HG02610 (cell line): Measurements from ENCODE around the gene MRPL21.

Experiments used
- ATAC-seq: cut with Tn5 transposase; IDR thresholded peaks from one replicate; pipeline ENCODE4 v1.9.1; 2021; ENCODE audit warnings: mild to moderate bottlenecking, moderate library complexity; ENCODE audit not compliant: unreplicated experiment

MRPL21 gene

DNA sequence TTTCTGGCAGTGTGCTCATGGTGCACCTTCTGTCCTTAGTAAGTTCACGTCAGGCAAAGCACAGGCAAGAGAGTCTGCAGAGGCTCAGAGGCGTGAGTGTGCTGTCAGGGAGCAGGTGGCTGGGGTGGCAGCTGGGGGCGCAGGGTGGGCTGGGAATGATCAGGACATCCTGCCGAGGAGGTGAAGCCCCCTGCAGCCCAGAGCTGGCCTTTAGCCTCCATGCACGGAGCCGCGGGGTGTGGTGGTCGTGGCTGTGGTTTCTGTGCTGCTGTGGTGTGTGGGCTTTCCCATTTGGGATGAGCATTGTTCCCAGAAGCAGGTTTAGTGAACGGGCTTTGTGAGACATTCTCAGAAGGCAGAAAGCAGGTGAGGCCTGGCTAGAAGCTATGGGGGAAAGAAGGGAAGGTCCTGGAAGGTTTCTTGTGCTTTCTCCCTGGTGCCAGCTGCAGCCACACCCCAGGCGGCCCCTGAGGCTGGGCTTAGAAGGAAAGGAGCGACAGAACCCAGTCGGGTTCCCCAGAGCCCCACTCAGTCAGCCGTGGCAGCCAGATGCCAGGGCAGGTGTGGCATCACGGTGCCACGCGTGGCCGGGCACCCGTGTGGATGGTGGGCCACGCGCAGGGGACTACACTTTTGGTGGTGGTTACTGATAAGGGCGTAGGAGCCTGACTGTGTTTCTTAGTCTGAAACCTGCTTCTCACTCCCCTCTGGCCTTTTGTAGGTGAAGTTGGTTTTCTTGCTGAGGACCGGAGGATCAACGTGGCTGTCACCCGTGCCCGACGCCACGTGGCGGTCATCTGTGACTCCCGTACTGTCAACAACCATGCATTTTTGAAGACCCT is 32.1 kb upstream of the MRPL21 start:
- no peak for ATAC-seq

DNA sequence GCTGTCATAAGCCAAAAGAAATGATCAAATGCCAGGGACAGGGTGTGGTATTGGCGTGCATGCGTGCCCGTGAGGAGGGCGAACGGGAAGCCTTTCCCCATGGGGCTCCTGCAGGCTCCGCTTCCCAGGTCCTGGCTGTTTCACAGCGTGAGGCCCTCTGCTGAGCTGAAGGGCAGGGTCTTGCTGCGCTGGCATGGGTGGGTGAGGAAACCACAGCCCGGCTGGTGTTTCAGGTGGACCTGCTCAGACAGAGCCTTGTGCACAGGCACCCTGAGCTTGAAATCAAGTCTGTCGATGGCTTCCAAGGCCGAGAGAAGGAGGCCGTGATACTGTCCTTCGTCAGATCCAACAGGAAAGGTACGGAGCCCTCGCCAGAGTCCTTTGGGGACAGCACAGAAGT is 31.4 kb upstream of the MRPL21 start:
- no peak for ATAC-seq

DNA sequence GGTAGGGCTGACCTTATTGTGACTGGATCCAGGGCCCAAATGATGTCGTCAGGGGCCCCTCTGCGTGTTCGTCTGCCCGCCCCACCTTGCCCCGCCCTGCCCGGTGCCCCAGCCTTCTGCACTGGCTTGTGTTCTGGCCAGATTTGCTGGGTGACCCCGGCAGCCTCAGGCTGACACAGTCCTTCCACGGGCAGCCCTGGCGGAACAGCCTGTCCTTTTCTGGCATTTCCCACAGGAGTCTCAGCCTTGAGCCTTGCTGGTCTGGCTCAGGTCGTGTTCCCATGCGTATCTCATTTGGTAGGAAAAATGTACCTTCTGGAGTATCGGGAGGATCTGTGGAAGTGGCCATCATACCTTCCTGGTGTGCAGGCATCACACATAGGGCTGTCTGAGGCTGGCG is 31.0 kb upstream of the MRPL21 start:
- no peak for ATAC-seq

DNA sequence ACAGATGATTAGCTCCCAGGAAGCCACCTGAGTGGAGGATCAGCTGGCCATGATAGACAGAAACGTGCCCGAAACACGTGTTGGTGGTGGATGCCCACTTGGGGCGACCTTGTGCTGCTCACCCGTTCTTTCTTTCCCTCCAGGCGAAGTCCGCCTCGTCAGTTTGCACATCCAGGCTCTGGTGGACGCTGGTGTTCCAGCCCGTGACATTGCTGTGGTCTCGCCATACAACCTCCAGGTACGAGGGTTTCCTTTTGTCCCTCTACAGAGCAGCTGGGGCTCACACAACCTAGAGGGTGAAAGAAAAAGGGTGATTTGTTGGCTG is 30.7 kb upstream of the MRPL21 start:
- no peak for ATAC-seq

DNA sequence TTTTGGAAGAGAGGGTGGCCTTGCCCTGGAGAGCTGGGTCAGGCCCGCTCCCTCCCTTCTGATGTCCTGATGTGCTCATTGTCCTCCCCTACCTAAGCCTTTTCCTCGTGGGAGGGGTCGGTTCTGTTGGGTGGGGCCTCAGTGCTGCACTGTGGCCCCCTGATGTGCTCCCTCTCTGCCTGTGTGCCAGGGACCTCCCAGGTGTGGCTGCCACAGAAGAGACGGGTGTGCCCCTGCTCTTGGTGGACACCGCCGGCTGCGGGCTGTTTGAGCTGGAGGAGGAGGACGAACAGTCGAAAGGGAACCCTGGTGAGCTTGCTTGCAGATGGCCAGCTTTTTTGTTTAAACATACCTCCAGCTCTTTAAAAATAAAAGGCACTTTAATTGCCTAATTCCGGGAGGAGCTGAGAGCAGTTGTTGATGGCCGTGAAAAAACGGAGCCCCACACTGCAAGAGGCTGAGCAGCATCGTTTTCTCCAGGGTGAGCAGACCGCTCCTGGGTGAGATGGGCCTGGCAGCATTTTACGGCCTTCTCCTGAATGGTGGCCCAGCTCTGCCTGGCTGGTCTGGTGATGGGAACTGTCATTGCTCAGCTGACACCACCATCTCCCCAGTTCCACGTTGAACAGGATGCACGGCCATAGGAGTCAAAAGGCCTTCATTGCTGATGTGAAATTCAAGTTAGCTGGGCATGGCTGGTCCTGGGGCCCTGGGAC is 30.1 kb upstream of the MRPL21 start:
- no peak for ATAC-seq

DNA sequence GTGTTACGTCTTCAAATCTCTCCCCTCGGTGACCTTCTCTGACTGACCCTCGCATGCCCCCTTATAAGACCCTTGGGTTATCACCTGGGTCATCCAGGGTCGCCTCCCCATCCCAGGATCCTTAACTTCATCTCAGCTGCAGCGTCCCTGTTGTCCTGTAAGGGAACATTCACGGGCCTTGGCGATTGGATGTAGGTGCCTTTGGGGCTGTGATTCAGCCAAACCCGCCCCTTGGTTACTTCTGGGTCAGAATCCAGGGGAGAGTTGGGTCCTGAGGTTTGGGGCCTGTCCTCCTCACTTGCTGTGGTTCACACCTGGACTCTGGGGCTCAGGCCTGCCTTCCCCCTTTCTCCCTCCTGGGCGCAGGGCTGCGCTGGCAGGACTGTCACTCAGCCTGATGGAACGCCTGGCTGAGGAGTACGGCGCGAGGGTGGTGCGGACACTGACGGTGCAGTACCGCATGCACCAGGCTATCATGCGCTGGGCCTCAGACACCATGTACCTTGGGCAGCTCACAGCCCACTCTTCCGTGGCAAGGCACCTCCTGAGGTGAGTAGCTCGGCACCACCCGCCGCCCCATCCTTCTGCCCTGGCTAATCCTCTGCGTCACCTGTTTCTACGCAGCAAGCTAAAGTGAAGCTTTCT is 29.4 kb upstream of the MRPL21 start:
- ATAC-seq = no peak

DNA sequence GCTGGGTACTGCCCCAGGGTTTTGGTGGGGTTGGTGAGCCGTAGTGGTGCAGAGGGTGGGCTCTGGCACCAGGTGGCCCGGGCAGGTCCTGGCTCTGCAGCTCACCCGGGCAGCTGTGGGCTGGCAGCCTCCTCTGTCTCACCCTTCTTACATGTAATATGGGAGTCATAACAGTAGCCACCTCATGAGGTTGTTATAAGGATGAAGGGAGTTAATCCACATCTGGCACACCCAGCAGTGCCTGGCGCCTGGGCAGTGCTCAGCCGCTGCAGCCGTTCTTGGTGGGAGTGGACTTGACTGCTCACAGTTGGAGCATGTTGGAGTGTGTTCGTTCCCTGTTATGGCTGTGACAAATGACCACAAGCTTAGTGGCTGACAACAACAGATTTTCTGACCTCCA is 28.7 kb upstream of the MRPL21 start:
- ATAC-seq = no peak

DNA sequence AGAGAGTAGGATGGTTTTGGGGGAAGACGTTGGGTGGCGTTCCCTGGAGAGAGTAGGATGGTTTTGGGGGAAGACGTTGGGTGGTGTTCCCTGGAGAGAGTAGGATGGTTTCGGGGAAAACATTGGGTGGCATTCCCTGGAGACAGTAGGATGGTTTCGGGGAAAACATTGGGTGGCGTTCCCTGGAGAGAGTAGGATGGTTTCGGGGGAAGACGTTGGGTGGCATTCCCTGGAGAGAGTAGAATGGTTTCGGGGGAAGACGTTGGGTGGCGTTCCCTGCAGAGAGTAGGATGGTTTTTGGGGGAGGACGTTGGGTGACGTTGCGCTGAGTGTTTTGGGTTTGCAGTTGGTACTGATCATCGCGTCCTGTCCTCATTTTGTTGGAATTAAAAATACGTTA is 28.3 kb upstream of the MRPL21 start:
- ATAC-seq = no peak

DNA sequence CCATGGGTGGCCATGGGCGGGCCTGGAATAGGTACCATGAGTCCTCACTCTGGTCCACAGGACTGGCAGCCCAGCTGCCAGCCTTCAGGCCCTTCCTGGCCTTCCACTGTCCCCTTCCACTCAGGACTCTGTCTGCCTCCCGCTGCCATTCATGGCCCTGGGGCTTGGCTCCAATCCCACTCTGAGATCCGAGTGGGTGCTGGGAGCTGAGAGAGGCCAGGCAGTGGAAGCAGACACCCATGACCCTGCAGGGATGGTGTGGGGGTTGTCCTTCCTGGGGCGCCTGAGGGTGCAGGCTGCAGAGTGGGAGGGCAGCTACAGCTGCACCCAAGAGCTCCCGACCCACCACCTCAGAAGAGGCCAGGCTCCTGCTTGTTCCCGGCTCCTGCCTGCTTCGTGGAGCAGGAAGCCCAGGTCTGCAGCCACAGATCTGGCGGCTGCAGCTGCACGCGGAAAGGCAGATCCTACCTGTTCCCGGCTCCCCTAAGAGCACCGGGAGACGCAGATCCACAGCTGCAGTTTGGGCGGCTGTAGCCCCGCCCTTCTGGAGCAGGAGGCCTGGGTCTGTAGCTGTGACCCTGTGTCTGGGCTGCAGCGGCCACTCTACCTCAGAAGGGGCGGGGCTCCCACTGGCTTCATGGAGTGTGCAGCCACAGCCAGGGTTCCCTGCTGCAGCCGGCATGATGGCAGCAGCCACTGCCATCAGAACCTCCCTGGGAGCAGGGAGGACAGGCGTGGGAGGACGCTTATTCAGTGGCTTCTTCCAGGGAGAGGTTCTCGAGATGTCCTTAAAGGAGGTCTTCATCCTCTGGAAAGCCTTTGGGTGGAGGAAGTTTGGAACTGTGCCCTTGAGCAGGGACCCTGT is 27.6 kb upstream of the MRPL21 start:
- no peak for ATAC-seq

DNA sequence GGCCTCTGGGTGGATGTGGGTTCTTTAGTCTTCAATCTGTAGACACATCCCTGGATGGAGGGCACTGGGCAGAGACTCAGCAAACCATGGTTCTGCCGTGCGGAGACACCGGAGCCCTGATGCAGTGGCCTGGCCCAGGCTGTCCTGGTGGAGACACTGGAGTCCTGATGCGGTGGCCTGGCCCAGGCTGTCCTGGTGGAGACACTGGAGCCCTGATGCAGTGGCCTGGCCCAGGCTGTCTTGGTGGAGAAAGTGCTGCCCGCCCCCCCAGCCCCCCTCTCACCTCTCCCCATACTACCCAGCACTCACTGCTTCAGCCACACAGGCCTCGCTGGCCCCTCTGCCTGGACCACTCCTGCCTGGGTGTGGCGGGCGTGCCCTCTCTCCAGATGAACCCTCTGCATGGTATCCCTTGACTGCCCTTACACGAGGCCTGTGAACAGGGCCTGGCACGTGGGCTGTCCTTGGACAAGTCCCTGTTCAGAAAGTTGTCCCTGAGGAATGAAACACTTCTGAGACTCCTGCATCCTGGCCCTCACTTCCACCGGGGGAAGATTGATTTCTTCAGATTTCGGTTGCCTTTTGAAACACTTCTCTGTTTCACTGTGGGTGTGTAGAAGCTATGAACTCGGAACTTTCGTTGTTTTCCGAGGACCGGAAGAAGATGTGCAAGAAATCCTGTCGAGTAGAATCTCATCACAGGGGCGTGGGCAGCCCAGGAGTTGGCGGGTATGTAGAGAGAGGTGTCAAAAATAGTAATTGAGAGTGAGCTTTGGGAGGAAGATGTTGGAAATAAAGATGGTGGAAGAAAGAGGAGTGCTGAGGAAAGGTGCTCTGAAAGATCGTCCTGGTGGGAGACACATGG is 26.3 kb upstream of the MRPL21 start:
- ATAC-seq = no peak

DNA sequence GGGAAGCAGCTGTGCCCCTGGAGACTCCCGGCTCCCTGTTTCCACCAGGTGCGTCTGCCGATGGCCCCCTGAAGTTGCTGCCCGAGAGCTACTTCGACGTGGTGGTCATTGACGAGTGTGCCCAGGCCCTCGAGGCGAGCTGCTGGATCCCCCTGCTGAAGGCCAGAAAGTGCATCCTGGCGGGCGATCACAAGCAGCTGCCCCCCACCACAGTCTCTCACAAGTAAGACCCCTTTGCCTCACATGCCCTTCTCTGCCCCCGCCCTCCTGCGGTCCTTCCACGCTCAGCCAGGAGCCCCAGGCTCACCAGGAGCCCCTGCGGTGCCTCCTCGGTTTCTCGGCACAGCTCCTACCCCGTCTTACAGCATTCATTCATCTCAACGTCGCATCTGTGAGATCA is 25.5 kb upstream of the MRPL21 start:
- ATAC-seq = no peak

DNA sequence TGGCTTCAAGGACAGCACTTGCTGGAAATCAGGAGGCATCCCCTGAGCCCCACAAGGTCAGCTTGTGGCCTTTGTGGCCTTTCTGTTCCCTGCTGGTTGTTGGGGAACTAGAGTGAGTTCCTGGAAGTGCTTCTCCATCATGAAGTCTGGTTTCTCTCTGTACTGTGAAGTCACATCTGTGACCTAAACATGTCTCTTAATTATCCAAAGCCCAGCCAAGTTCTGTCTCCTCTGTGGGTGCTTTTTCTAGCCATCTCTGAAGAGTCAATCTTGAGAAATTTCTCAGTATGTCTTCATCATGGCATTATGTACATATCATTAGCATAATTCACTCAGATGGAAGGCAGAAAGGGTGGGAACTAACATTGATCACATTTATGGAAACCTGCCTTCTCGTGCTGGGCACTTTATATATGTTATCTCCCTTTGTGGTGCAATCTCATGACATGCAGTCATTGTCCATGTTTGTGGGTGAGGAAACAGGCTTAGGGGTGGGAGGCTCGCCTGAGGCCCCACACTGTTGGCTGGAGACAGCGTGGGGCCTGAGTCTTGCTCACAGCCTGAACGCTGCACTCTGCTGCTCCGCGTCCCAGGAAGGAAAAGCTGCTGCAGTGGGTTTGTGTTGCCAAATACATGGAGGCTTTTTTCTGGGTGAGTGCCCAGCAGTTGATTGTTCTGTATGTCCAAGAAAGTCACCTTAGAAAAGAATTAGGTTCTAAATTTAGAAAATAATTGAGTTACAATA is 24.7 kb upstream of the MRPL21 start:
- no peak for ATAC-seq

DNA sequence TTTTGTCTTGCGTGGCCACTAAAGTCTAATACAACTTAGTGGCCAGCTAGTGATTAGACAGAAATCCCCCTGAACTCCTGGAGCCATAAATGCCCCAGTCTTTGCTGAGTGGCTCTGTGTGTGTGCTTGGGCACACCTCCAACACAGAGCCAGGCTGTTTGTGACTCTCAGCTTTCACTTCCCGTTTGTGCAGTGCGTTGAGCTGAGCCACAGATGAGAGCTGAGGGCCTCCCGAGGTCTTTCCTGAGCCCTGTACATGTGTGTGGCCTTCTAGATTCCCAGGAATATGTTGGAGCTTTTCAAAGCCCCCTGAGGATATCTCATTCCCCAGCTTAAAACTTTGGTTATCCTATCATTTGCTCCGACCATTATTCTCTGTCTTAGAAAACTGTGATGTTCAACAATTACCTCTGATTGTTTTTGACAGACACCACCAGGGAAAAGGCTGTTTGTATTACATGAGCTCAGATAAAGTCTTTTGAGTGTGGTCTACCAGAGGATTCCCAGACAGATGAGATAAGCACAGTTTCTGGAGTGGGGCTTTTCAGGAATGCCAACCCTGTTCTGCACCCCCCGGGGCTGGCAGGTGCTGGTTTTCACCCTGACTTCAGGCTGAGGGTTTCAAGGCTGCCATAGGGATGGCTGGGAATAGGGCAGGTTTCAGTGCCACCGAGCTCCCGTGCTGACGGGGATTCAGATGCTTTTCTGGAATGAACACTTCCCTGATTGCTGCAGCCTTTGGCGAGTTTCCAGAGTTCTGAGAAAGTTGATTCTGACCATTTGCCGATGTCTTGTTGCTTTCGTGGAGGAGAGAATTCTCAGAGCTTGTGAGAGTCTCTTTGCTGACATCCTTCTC is 23.9 kb upstream of the MRPL21 start:
- no peak for ATAC-seq

DNA sequence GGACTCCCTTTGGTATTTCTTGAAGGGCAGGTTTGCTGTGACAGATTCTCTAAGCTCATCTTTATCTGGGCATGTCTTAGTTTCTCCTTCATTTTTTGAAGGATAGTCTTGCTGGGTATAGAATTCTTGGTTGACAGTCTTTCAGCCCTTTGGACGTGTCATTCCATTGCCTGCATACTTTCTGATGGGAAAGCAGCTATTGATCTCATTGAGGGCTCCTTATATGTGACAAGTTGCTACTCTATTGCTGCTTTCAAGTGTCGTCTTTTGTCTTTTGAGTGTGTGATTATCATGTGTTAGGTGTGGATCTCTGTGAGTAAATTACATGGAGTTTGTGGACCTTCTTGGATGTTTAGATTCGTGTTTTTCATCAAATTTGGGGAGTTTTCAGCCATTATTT is 22.0 kb upstream of the MRPL21 start:
- ATAC-seq = no peak

DNA sequence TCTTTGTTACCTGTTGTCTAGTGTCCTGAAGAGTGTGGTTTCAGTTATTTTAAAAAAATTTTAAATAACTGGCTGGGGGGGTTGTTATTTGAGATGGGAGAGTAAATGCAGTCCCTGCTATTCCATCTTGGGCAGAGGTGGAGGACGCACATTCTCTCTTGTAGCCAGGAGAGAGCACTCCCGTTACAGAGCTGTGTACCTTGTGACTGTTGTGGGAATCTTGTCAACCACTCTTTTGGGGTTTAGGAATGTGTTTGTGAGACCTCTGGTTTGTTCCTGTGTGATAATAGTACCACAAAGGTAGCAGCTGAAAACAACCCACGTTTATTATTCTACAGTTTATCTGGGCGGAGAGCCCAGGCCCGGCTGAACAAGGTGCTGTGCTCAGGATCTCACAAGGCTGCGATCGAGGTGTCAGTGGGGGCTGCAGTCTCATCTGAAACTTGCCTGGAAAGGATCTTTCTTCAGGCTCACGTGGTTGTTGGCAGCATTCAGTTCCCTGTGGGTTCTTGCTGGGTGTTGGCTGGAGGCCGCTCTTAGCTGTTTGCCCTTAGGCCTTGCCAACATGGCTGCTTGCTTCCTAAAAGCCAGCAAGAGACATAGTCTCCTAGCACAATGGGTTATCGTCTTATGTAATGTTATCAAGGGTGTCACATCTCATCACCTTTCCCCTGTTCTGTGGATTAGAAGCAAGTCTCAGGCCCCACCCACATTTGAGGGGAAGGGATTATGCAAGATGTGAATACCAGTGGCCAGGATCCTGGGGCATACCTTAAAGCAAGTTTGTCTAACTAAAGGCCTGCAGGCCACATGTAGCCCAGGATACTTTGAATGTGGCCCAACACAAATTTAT is 20.7 kb upstream of the MRPL21 start:
- no peak for ATAC-seq

DNA sequence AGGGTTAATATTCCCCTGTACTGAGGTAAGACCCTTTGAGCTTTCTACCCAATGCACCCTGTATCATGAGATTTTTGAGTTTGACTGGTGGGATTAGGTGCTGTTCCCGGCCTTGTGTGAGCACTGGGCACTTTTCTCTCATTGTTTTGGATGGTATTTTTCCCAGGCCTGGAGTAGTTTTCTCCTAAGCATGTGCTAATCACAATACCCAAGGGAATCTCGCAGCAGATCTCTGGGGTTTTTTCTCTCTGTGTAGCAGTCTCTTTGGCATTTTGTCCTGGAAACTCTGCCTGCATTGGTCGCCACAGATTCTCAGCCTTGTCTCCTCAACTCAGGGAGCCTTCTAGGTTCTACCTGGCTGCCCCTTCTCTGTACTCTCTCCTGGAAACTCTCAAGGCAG is 20.0 kb upstream of the MRPL21 start:
- no peak for ATAC-seq

DNA sequence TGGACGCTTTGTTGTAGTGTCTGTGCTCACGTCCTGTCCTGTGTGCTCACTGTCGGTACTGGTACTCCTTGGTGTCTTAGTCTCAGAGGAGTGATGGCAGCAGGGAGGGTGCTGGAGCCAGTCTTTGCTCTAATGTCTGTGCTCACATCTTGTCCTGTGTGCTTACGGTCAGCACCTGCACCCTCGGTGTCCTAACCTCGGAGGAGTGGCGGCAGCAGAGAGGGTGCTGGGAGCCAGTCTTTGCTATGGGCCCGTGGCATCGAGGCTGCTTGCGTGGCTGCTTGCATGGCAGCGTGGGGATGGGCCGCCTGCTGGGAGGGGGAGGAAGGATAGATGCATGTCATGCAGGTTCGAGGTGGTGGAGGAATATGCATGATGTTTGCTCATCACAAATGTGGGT is 12.8 kb upstream of the MRPL21 start:
- no peak for ATAC-seq

DNA sequence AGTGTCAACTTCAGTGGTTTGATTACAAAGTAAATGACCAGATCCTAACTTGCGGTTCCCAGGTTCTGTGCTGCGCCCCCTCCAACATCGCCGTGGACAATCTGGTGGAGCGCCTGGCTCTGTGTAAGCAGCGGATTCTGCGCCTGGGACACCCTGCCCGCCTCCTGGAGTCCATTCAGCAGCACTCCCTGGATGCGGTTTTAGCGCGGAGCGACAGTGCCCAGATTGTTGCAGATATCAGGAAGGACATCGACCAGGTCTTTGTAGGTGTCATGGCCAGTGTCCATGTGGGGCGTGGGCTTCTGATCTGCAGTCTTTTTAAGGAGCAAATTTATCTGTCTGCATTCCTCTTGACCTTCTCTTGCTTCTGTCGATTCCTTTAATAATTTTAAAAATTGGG is 11.1 kb upstream of the MRPL21 start:
- ATAC-seq = no peak
